Measurements from ENCODE around the gene TRIM68. TPM values are rescaled to one million over a fixed set of nuclear protein-coding genes. Genes with fewer than 3 reads are reported as not detected.
A peak's percentile ranks its signal among the peaks of the same experiment; 100 is the strongest.

Gene TRIM68
- total RNA-seq, 1 experiment from 2014 or later: 3.1 TPM

DNA sequence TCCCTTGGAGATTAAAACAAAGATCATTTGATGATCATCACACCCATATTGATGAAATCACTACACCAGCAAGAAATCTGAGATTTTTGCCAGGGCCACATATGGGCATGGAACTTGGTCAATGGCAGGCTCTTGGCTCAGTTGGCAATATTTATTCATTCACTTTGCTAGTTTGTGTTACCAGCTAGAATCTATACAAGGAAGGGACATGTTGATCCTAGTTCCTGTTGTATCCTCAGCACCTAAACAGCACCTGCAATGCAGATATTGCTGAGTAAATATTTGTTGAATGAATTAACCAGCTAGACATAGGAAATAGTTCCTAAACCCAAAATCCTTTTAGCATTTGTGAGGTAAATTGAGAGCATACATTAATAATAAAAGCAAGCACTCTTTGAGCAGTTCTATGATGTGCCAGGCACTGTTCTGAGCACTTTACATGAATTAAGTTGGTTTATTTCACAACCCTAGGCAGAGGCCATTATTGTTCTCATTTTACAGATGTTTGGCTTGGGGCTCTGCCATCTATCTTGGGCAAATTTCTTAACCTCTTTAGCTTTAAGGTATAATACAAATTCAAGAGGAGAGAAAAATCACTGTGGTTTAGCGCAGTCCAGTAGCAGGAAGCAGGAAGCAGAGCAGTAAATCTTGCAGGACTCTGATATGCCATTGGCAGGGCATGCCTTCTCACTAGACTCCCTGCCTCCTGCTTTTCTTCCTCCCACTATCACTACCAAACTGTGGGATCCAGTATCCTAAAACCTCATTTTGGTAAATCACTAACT, 1.6 kb downstream of the TRIM68 start:
- peak; percentile 32 for DNase-seq (ENCODE audit: low spot score)

- no peak for DNase-seq (ENCODE audit: low spot score)
Measured at GRCh38 chr11:4605057-4605456, 3.0 kb downstream of the TRIM68 start.

DNA sequence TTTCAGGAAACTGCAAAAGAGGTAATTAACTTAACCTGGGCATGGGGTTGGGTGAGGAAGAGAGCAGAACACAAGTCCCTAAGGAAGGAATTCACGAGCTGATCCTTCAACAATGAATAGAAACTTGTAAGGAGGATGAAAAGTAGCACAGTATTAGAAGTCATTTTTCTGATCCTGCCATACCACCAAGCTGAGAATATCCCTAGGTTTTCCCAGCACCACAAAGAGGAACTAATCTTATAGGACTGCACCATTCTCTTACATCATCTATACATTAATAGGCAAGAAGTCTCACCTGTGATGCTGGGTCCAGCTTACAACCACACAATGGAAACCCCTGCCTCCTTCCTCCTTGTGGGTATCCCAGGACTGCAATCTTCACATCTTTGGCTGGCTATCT, 14.3 kb downstream of the TRIM68 start, which contains the start of gene OR52I1:
Gene OR52I1 (plus strand): TSS at position 301 of the 400 bp plus-strand sequence. CDS start 0 bp downstream, at position 301.
- DNase-seq (ENCODE audit: low spot score): no peak

DNA sequence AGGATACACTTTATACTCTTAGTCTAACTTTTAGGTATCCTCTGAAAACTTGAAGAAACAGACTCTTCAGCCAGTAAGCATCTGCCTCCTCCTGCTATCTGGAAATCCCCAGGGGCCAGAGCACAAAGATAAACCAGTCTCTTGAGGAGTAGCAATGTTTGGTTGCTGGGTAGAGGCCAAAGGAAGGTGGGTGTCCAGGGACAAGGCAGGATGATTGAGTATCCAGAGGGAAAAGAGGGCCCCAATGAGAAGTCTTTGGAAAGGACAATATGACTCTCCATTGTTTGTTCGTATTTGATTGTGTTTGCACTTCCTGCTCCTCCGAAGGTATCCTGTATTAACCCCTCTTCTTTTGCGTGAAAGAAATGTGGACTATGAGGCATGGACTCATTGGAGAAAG, 19.0 kb downstream of the TRIM68 start:
- no peak for DNase-seq (ENCODE audit: low spot score)

- DNase-seq (ENCODE audit: low spot score): no peak
Measured at GRCh38 chr11:4581443-4581842, 26.6 kb downstream of the TRIM68 start, which contains the start of gene OR52I2. Gene OR52I2 (plus strand): TSS chr11:4581743.

DNA sequence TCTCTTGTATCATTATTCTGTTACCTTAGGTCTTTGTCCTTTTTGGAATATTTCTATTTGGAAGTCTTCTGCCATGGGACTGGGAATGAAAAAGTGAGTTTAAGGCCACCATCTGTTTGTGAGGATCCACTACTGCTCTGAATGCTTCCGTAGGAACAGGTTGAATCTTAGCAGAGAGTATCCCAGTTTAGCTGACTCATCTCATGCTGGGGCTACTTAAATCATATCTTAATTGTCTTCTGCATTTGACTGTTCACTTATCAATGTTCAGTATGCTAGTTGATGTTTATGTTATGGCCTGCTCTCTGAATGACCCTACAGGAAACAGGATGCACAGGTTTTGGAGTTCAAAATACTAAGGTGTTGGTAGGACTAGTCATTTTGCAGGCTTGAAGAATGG, 27.9 kb downstream of the TRIM68 start:
- no peak for DNase-seq (ENCODE audit: low spot score)

GRCh38 chr11:4578624-4579023, 29.4 kb downstream of the TRIM68 start:
- no peak for DNase-seq (ENCODE audit: low spot score)

DNA sequence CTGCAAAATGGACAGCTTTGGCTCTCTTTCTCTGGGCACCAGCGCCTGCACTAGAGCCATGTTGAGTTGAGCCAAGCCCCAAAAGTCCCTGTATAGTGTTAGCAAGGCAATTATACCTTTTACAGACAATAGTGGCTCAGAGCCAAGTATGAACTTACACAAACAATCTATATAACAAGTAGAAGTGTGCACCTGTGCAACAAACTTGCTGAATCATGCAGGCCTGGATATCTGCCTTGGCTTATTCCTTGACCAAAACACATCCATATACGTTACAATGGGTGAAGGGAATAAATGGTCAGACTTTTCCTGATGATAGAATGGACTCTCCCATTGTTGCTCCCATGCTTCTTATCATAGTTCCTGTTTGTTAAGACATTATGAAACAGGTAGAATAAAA, 30.3 kb downstream of the TRIM68 start:
- DNase-seq (ENCODE audit: low spot score): peak; percentile 16

GRCh38 chr11:4576880-4577279, 31.2 kb downstream of the TRIM68 start:
- DNase-seq (ENCODE audit: low spot score): no peak

- DNase-seq (ENCODE audit: low spot score): no peak
Measured at GRCh38 chr11:4569075-4569474, 39.0 kb downstream of the TRIM68 start.

DNA sequence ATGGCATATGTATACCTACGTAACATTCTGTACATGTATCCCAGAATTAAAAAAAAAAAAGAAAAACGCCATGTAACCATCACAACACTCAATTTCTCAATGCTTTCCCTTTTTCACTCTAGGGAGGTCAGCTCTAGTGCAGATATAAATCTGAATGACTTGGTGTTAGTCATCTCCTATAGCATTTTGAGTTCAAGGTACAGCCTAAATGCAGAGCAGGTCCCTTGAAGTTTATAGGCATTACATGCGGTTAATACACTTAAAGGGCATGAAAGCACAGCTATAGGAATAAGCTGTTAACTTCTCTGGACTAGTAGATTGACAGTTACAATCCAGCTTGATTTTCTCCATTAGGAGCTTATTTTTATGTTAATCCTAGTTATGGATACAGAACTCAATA, 42.7 kb downstream of the TRIM68 start:
- no peak for DNase-seq (ENCODE audit: low spot score)

DNA sequence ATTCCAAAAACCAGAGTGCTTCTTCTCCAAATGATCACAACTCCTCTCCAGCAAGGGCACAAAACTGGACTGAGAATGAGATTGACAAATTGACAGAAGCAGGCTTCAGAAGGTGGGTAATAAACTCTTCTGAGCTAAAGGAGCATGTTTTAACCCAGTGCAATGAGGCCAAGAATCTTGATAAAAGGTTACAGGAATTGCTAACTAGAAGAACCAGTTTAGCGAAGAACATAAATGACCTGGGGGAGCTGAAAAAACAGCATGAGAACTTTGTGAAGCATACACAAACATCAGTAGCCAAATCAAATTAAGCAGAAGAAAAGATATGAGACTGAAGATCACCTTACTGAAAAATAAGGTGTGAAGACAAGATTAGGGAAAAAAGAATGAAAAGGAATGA, 47.6 kb downstream of the TRIM68 start:
- DNase-seq (ENCODE audit: low spot score): peak; percentile 52

DNA sequence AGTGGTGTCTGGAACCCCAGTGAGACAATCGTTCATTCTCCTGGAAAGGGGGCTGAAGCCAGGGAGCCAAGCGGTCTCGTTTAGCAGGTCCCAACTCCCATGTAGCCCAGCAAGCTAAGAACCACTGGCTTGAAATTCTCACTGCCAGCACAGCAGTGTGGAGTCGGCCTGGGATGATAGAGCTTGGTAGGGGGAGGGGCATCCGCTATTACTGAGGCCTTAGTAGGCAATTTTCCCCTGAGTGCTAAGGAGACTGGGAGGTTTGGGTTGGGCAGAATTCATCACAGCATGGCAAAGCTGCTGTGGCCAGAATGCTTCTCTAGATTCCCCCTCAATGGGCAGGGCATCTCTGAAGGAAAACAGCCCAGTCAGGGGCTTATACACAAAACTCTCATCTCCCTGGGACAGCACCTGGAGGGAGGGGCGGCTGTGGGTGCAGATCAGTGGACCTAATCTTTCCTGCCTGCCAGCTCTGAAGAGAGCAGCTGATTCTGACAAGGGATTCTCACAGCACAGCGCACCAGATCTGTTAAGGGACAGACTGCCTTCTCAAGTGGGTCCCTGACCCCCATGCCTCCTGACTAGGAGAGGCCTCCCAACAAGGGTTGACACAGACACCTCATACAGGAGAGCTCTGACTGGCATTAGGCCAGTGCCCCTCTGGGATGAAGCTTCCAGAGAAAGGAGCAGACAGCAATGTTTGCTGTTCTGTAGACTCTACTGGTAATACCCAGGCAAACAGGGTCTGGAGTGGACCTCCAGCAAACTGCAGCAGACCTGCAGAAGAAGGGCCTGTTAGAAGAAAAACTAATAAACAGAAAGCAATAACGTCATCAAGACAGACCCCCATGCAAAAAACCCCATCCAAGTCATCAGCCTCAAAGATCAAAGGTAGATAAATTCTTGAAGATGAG, 48.2 kb downstream of the TRIM68 start:
- DNase-seq (ENCODE audit: low spot score): no peak

GRCh38 chr11:4551346-4551979, 56.6 kb downstream of the TRIM68 start:
- DNase-seq (ENCODE audit: low spot score): peak; percentile 26

Other genes with a start within 250 kb of the TRIM68 start
- gene OR52B4, start 239.8 kb downstream of the TRIM68 start, total RNA-seq (2014; rRNA removed; shearing (Covaris generic)): not detected in 2 replicates
- gene TRIM21, start 214.5 kb downstream of the TRIM68 start, total RNA-seq (2014; rRNA removed; shearing (Covaris generic)): 13.1 and 14.7 TPM in 2 replicates
- gene OR52K2, start 158.9 kb downstream of the TRIM68 start, total RNA-seq (2014; rRNA removed; shearing (Covaris generic)): not detected in 2 replicates
- gene OR52K1, start 125.6 kb downstream of the TRIM68 start, total RNA-seq (2014; rRNA removed; shearing (Covaris generic)): not detected in 2 replicates
- gene OR52M1, start 63.0 kb downstream of the TRIM68 start, total RNA-seq (2014; rRNA removed; shearing (Covaris generic)): not detected in 2 replicates
- gene OR52I2, start 26.5 kb downstream of the TRIM68 start, total RNA-seq (2014; rRNA removed; shearing (Covaris generic)): not detected in 2 replicates
- not detected in 2 replicates for gene OR52I1, start 14.2 kb downstream of the TRIM68 start, total RNA-seq (2014; rRNA removed; shearing (Covaris generic))
- gene OR51D1, start 29.2 kb upstream of the TRIM68 start, total RNA-seq (2014; rRNA removed; shearing (Covaris generic)): not detected in 2 replicates
- 0.41 and 0.63 TPM in 2 replicates for gene OR51E1, start 35.8 kb upstream of the TRIM68 start, total RNA-seq (2014; rRNA removed; shearing (Covaris generic))
- gene OR51E2, start 89.6 kb upstream of the TRIM68 start, total RNA-seq (2014; rRNA removed; shearing (Covaris generic)): 0.20 TPM in 1 of 2 replicates, not detected in the other
- not detected in 2 replicates for gene MMP26, start 96.6 kb upstream of the TRIM68 start, total RNA-seq (2014; rRNA removed; shearing (Covaris generic))
- not detected in 2 replicates for gene OR51F1, start 161.7 kb upstream of the TRIM68 start, total RNA-seq (2014; rRNA removed; shearing (Covaris generic))
- not detected in 2 replicates for gene OR52R1, start 196.1 kb upstream of the TRIM68 start, total RNA-seq (2014; rRNA removed; shearing (Covaris generic))
- gene OR51F2, start 213.1 kb upstream of the TRIM68 start, total RNA-seq (2014; rRNA removed; shearing (Covaris generic)): not detected in 2 replicates
- not detected in 2 replicates for gene OR51S1, start 241.0 kb upstream of the TRIM68 start, total RNA-seq (2014; rRNA removed; shearing (Covaris generic))